GM15510 (cell line): ENCODE results near the gene ABCB1.

ENCODE experiments used
- POLR2A ChIP-seq: IDR thresholded peaks from 3 replicates; pipeline ENCODE4 v1.6.1; 2011; ENCODE audit warnings: borderline replicate concordance; ENCODE audit not compliant: insufficient read length; ENCODE audit errors: extremely low read depth

The ABCB1 gene

GRCh38 chr7:87591211-87591610 lies 9.5 kb downstream of the ABCB1 start:
- TF ChIP-seq POLR2A: no peak

- no peak for TF ChIP-seq POLR2A
These were observed 10.1 kb downstream of the ABCB1 start for GRCh38 chr7:87590578-87590977.

- no peak for TF ChIP-seq POLR2A
These were observed 11.1 kb downstream of the ABCB1 start for GRCh38 chr7:87589631-87590030.

GRCh38 chr7:87581723-87582122 lies 19.0 kb downstream of the ABCB1 start:
- TF ChIP-seq POLR2A: no peak

- TF ChIP-seq POLR2A: no peak
These were observed 20.0 kb downstream of the ABCB1 start for GRCh38 chr7:87580636-87581035.

- no peak for TF ChIP-seq POLR2A
These were observed 25.2 kb downstream of the ABCB1 start for GRCh38 chr7:87575521-87575920.

- TF ChIP-seq POLR2A: no peak
These were observed 26.1 kb downstream of the ABCB1 start for GRCh38 chr7:87574630-87575029.

- no peak for TF ChIP-seq POLR2A
These were observed 30.5 kb downstream of the ABCB1 start for GRCh38 chr7:87570178-87570577.

GRCh38 chr7:87567052-87567451 lies 33.6 kb downstream of the ABCB1 start:
- TF ChIP-seq POLR2A: no peak

- no peak for TF ChIP-seq POLR2A
These were observed 34.3 kb downstream of the ABCB1 start for GRCh38 chr7:87566311-87566900.

GRCh38 chr7:87565877-87566276 lies 34.8 kb downstream of the ABCB1 start:
- TF ChIP-seq POLR2A: no peak

GRCh38 chr7:87564296-87564963 lies 36.3 kb downstream of the ABCB1 start:
- no peak for TF ChIP-seq POLR2A

GRCh38 chr7:87561702-87562101 lies 39.0 kb downstream of the ABCB1 start:
- no peak for TF ChIP-seq POLR2A

GRCh38 chr7:87561102-87561501 lies 39.6 kb downstream of the ABCB1 start:
- TF ChIP-seq POLR2A: no peak

GRCh38 chr7:87552351-87552900 lies 48.3 kb downstream of the ABCB1 start:
- no peak for TF ChIP-seq POLR2A
